Keratinocyte (primary cell): ENCODE results near the gene HOXB5. TPM values are rescaled to one million over a fixed set of nuclear protein-coding genes. Genes with fewer than 3 reads are reported as not detected.

Source experiments
- DNase-seq: peaks from one replicate; pipeline ENCODE4 v3.0.0-alpha.2; 2011; ENCODE audit warnings: low read depth, missing footprints, low spot score
- FAIRE-seq: peaks from 2 replicates; lab custom pipeline; 2011; peaks lifted over from hg19 to GRCh38; lab: Jason Lieb, UNC
- H2AFZ ChIP-seq: 2 replicates; pipeline ENCODE4 v1.6.0; 2012; ENCODE audit warnings: low read length, control low read depth, inconsistent platforms; ENCODE audit not compliant: control insufficient read depth
- H3K27ac ChIP-seq: 2 replicates; pipeline ENCODE4 v1.5.1; 2011; ENCODE audit warnings: low read length; ENCODE audit not compliant: control insufficient read depth, insufficient read depth
- H3K27me3 ChIP-seq: 3 replicates; pipeline ENCODE4 v1.6.0; 2011; ENCODE audit warnings: low read length; ENCODE audit not compliant: control insufficient read depth, insufficient read depth; ENCODE audit errors: extremely low read depth
- H3K36me3 ChIP-seq, 2 experiments: 2 replicates in 1 of 2; 3 replicates in 1 of 2; pipeline ENCODE4 v1.5.1; 2011; ENCODE audit warnings: low read length in 2 of 2, mild to moderate bottlenecking in 1 of 2; ENCODE audit not compliant: control insufficient read depth in 2 of 2, insufficient read depth in 2 of 2; ENCODE audit errors: extremely low read depth in 1 of 2
- H3K4me1 ChIP-seq: 3 replicates; pipeline ENCODE4 v1.5.1; 2011; ENCODE audit warnings: low read length; ENCODE audit not compliant: control insufficient read depth, insufficient read depth; ENCODE audit errors: extremely low read depth
- H3K4me2 ChIP-seq: 3 replicates; pipeline ENCODE4 v1.6.0; 2011; ENCODE audit warnings: low read depth, low read length; ENCODE audit not compliant: control insufficient read depth, insufficient read depth; ENCODE audit errors: extremely low read depth
- H3K4me3 ChIP-seq, 3 experiments: fragments of 200-600 bp in 1 of 3; sonication (generic) in 1 of 3; 2 replicates in 2 of 3; 3 replicates in 1 of 3; pipeline ENCODE4 v1.5.1; 2011 to 2016; ENCODE audit warnings: low read length in 3 of 3, mild to moderate bottlenecking in 3 of 3, control low read depth in 2 of 3, inconsistent platforms in 1 of 3, low read depth in 1 of 3, mixed read lengths in 1 of 3, mixed run types in 1 of 3, moderate library complexity in 1 of 3; ENCODE audit not compliant: control insufficient read depth in 2 of 3, insufficient read depth in 2 of 3; ENCODE audit errors: extremely low read depth in 1 of 3
- H3K79me2 ChIP-seq: 2 replicates; pipeline ENCODE4 v1.6.0; 2012; ENCODE audit warnings: low read length; ENCODE audit not compliant: control insufficient read depth, insufficient read depth
- H3K9ac ChIP-seq: 3 replicates; pipeline ENCODE4 v1.6.0; 2011; ENCODE audit warnings: low read length; ENCODE audit not compliant: control insufficient read depth, insufficient read depth; ENCODE audit errors: extremely low read depth
- H3K9me1 ChIP-seq: 3 replicates; pipeline ENCODE4 v1.6.0; 2011; ENCODE audit warnings: low read length; ENCODE audit not compliant: control insufficient read depth, insufficient read depth; ENCODE audit errors: extremely low read depth
- H3K9me3 ChIP-seq: 2 replicates; pipeline ENCODE4 v1.5.1; 2012; ENCODE audit warnings: low read depth, low read length; ENCODE audit not compliant: control insufficient read depth
- H4K20me1 ChIP-seq: 3 replicates; pipeline ENCODE4 v1.6.0; 2011; ENCODE audit warnings: low read length; ENCODE audit not compliant: control insufficient read depth, insufficient read depth; ENCODE audit errors: extremely low read depth
- EZH2 ChIP-seq: IDR thresholded peaks from one replicate; pipeline ENCODE4 v1.6.1; 2012; ENCODE audit warnings: inconsistent platforms, mild to moderate bottlenecking, low read length, moderate library complexity
- dilution Hi-C: fragments of 300-500 bp; cut with MboI; formaldehyde crosslinking; loops from one replicate; pipeline ENCODE4 v1.7.0; 2020; ENCODE audit warnings: low sequenced_read_pairs; ENCODE audit not compliant: extremely low pct_ligation_motif_present
- polyA plus RNA-seq, 5 experiments: library from polyadenylated mRNA; depleted of rRNA in 3 of 5; stranded (reverse) in 3 of 5; stranded (forward) in 1 of 5; unstranded in 1 of 5; fragments of >200 nt; gene quantifications; 1 replicate in 1 of 5; 2 replicates in 3 of 5; 3 replicates in 1 of 5; pipeline versions ENCODE4 v1.2.1 to v1.2.3, GENCODE V29; 2011 to 2012; ENCODE audit warnings: missing spikeins in 2 of 5, low read depth in 1 of 5, low replicate concordance in 1 of 5
- TF ChIP-seq, protein P1 (sequence below), 3 experiments: IDR thresholded peaks in 1 of 3; conservative IDR thresholded peaks in 1 of 3; optimal IDR thresholded peaks in 1 of 3; 2 replicates in 2 of 3; 3 replicates in 1 of 3; pipeline versions ENCODE3 to v1.5.1; 2011; ENCODE audit warnings: low read length in 3 of 3, mild to moderate bottlenecking in 3 of 3, moderate library complexity in 2 of 3, control low read depth in 1 of 3, inconsistent platforms in 1 of 3; ENCODE audit not compliant: insufficient read depth in 2 of 3; ENCODE audit errors: extremely low read depth in 1 of 3

The HOXB5 gene
- polyA plus RNA-seq, 1 donor (not counting 4 experiments of a cell fraction or from before 2014, with no cell fraction given) = not detected

DNA sequence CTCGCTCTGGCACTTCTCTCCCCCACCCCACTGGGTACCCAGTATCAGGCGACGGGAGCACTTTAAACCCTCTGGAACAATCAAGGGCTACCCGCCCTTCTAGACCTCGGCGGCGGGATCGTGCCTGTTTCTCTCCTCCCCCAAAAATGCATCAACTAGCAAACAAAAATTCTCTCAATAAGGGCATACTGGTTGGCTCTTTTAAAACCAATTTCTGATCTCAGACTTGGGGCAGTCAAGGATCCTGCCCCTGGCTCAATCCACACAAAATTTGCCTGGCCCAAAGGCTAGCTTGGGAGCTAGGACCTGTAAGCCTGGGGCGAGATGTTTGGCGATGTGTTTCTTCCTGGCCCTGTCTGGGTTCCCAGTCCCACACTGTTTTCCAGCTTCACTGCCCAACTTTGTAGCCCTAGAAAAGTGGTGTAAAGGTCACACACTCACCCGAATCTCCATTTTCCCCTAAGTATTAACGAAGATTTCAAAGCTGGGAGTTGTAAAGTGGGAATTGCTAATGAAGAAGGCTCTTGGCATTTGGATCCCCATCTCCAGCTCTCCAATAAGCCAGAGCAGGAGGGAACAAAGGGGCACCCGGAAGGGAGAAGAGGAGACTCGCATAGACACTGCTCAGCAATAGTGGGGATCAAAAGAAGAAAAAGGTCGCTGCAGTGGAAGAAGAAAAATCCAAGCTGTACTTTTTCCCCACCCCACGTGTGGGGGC lies 34.3 kb downstream of the HOXB5 start:
- Histone ChIP-seq H3K4me1 (peaks cover 14% of the 10 kb centered on the region), H3K9ac (no peak overlapping the region), H2AFZ (no peak overlapping the region), H3K9me1 (no peaks in the 10 kb centered on the region), H3K9me3 (no peaks in the 10 kb centered on the region), H3K4me2 (no peak overlapping the region), H3K4me3 (no peak overlapping the region), H3K79me2 (no peaks in the 10 kb centered on the region), H3K27ac (no peak overlapping the region), H4K20me1 (no peaks in the 10 kb centered on the region), H3K36me3 (peaks cover 0 to 3% of the 10 kb centered on the region in 2 experiments), H3K27me3 (peaks cover 31% of the 10 kb centered on the region)
- DNase-seq (no peak), FAIRE-seq (no peak)
- no peak for TF ChIP-seq EZH2
- TF ChIP-seq, protein P1, sequence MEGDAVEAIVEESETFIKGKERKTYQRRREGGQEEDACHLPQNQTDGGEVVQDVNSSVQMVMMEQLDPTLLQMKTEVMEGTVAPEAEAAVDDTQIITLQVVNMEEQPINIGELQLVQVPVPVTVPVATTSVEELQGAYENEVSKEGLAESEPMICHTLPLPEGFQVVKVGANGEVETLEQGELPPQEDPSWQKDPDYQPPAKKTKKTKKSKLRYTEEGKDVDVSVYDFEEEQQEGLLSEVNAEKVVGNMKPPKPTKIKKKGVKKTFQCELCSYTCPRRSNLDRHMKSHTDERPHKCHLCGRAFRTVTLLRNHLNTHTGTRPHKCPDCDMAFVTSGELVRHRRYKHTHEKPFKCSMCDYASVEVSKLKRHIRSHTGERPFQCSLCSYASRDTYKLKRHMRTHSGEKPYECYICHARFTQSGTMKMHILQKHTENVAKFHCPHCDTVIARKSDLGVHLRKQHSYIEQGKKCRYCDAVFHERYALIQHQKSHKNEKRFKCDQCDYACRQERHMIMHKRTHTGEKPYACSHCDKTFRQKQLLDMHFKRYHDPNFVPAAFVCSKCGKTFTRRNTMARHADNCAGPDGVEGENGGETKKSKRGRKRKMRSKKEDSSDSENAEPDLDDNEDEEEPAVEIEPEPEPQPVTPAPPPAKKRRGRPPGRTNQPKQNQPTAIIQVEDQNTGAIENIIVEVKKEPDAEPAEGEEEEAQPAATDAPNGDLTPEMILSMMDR (optimal IDR thresholded peaks at IDR 0.05 in 1 of 3, IDR thresholded peaks at IDR 0.05 in 1 of 3, conservative IDR thresholded peaks at IDR 0.05 in 1 of 3; ENCODE audit: extremely low read depth in 1 of 3, insufficient read depth in 2 of 3, low read length in 3 of 3) = no peak
- dilution Hi-C loops = no loop called here

DNA sequence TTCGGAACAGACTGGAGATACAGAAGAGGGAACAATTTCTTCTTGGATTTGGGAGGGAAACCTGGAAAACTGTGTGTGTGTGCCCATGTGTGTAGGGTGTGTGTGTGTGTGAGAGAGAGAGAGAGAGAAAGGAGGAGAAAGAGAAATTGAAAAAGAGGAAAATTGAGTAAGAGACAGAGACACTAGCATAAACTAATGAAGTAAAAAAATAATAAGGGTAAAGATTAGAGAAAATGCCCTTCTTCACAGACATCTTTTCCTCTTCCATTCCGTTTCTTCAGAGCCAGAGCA lies 34.8 kb downstream of the HOXB5 start:
- no peaks in the 10 kb centered on the region for H3K79me2 ChIP-seq
- H3K4me3 ChIP-seq = no peak overlapping the region
- dilution Hi-C loops = no loop called here

More for the DNA sequence above, 34.8 kb downstream of the HOXB5 start:
- Histone ChIP-seq H3K9ac (no peak overlapping the region), H3K36me3 (peaks cover 0 to 3% of the 10 kb centered on the region in 2 experiments), H2AFZ (no peak overlapping the region), H3K9me3 (no peaks in the 10 kb centered on the region), H3K27me3 (peaks cover 34% of the 10 kb centered on the region), H3K9me1 (no peaks in the 10 kb centered on the region), H3K27ac (no peak overlapping the region), H4K20me1 (no peaks in the 10 kb centered on the region), H3K4me2 (no peak overlapping the region), H3K4me1 (peaks cover 14% of the 10 kb centered on the region)
- FAIRE-seq (no peak), DNase-seq (no peak)
- TF ChIP-seq, protein P1 (optimal IDR thresholded peaks at IDR 0.05 in 1 of 3, IDR thresholded peaks at IDR 0.05 in 1 of 3, conservative IDR thresholded peaks at IDR 0.05 in 1 of 3; ENCODE audit: extremely low read depth in 1 of 3, insufficient read depth in 2 of 3, low read length in 3 of 3) = no peak
- TF ChIP-seq EZH2 = no peak
